HPDE6-E6E7 (cell line): Measurements from ENCODE around the gene ADPRHL1.
"Not testable (repeated sequence)": the region's sequence is repeated elsewhere in the genome, so short reads cannot be mapped to it uniquely, and the experiment has no call there.

Experiments used
- DNase-seq: peaks from one replicate; pipeline ENCODE4 v3.0.0; 2011; ENCODE audit warnings: missing footprints; ENCODE audit errors: extremely low spot score

ADPRHL1 gene

GRCh38 chr13:113402471-113403254 is 50.6 kb downstream of the ADPRHL1 start:
- DNase-seq: no peak

- no peak for DNase-seq
Observed at GRCh38 chr13:113401452-113402415, 51.6 kb downstream of the ADPRHL1 start.

GRCh38 chr13:113400621-113401451 is 52.5 kb downstream of the ADPRHL1 start:
- DNase-seq: no peak

GRCh38 chr13:113399755-113400149 is 53.5 kb downstream of the ADPRHL1 start:
- no peak for DNase-seq

- no peak for DNase-seq
Observed at GRCh38 chr13:113398963-113399754, 54.1 kb downstream of the ADPRHL1 start.

GRCh38 chr13:113397608-113398425 is 55.5 kb downstream of the ADPRHL1 start:
- no peak for DNase-seq

GRCh38 chr13:113394339-113394640 is 59.0 kb downstream of the ADPRHL1 start:
- DNase-seq: no peak

- DNase-seq: peak; percentile 84
Observed at GRCh38 chr13:113393563-113394338, 59.5 kb downstream of the ADPRHL1 start.

GRCh38 chr13:113393226-113393562 is 60.1 kb downstream of the ADPRHL1 start:
- no peak for DNase-seq

- DNase-seq: no peak
Observed at GRCh38 chr13:113390874-113391497, 62.3 kb downstream of the ADPRHL1 start.

GRCh38 chr13:113389586-113389985 is 63.7 kb downstream of the ADPRHL1 start:
- DNase-seq: not testable (repeated sequence)

- no peak for DNase-seq
Observed at GRCh38 chr13:113387396-113387795, 65.9 kb downstream of the ADPRHL1 start.

GRCh38 chr13:113383089-113383488 is 70.2 kb downstream of the ADPRHL1 start:
- no peak for DNase-seq

GRCh38 chr13:113382542-113382941 is 70.7 kb downstream of the ADPRHL1 start:
- DNase-seq: not testable (repeated sequence)

- DNase-seq: no peak
Observed at GRCh38 chr13:113378825-113379224, 74.5 kb downstream of the ADPRHL1 start.

GRCh38 chr13:113374511-113375175 is 78.6 kb downstream of the ADPRHL1 start:
- no peak for DNase-seq

GRCh38 chr13:113373811-113374485 is 79.3 kb downstream of the ADPRHL1 start:
- no peak for DNase-seq

GRCh38 chr13:113371701-113372100 is 81.6 kb downstream of the ADPRHL1 start:
- DNase-seq: not testable (repeated sequence)
